HCT116 (cell line): ENCODE results near the gene LRRC75A. TPM values are rescaled to one million over a fixed set of nuclear protein-coding genes. Genes with fewer than 3 reads are reported as not detected.

Source experiments
- ATAC-seq: fragments of 200-7000 bp; cut with Tn5 transposase; 2 replicates; pipeline ENCODE4 v1.9.1; 2020; ENCODE audit warnings: mild to moderate bottlenecking, moderate library complexity
- BruUV-seq: library from RNA; stranded (reverse); fragments of 400-500 nt; replicated peaks from 2 replicates; lab custom pipeline; 2021; lab: Mats Ljungman, UMichigan
- CTCF ChIA-PET: fragments of 300-600 bp; sonication (Branson Sonifier 250); formaldehyde crosslinking; loops from one replicate; lab custom pipeline; 2021; ENCODE audit warnings: antibody characterized with exemption; lab: Charles Lee
- POLR2A ChIA-PET: fragments of 300-600, 350-600 bp; sonication (Branson Sonifier 250); formaldehyde crosslinking; loops from one replicate; lab custom pipeline; 2021; ENCODE audit warnings: antibody characterized with exemption; lab: Charles Lee
- RAD21 ChIA-PET, 2 experiments: fragments of 300-600 bp; sonication (Branson Sonifier 250); formaldehyde crosslinking; loops; one replicate each; lab custom pipeline; 2023; ENCODE audit warnings: low total read pairs in 2 of 2; ENCODE audit not compliant: uncharacterized antibody in 2 of 2, unreplicated experiment in 2 of 2, low non-redundant PET in 1 of 2; lab: Charles Lee
- DNase-seq: peaks from one replicate; pipeline ENCODE4 v3.0.0-alpha.2; 2010; ENCODE audit warnings: low read depth, low spot score
- H2AFZ ChIP-seq: fragments of 200-600 bp; shearing (Covaris generic), sonication (generic); 2 replicates; pipeline ENCODE4 v1.6.1; 2017; ENCODE audit warnings: low read depth, mixed run types, mixed read lengths, antibody characterized with exemption, low read length; ENCODE audit not compliant: poor library complexity, severe bottlenecking
- H3K27ac ChIP-seq: 2 replicates; pipeline ENCODE4 v1.5.1; 2012; ENCODE audit warnings: low read depth, low read length
- H3K27me3 ChIP-seq: fragments of 200-600 bp; sonication (generic); 2 replicates; pipeline ENCODE4 v1.6.1; 2016; ENCODE audit warnings: mixed run types, low read length, mixed read lengths; ENCODE audit not compliant: insufficient read depth
- H3K36me3 ChIP-seq, 2 experiments: fragments of 200-500 bp in 1 of 2; fragments of 200-600 bp in 1 of 2; sonication (Bioruptor generic) in 1 of 2; sonication (generic) in 1 of 2; 2 replicates each; pipeline versions ENCODE4 v1.5.1 to v1.6.1; 2014 to 2016; ENCODE audit warnings: low read length in 2 of 2, inconsistent platforms in 1 of 2, mixed read lengths in 1 of 2, mixed run types in 1 of 2; ENCODE audit not compliant: insufficient read depth in 2 of 2, control insufficient read depth in 1 of 2
- H3K4me1 ChIP-seq, 2 experiments: fragments of 200-600 bp in 1 of 2; sonication (generic) in 1 of 2; 2 replicates each; pipeline versions ENCODE4 v1.5.1 to v1.6.1; 2012 to 2017; ENCODE audit warnings: low read length in 2 of 2, inconsistent platforms in 1 of 2, mild to moderate bottlenecking in 1 of 2, mixed read lengths in 1 of 2, mixed run types in 1 of 2, moderate library complexity in 1 of 2; ENCODE audit not compliant: insufficient read depth in 2 of 2, control insufficient read depth in 1 of 2
- H3K4me2 ChIP-seq: fragments of 200-600 bp; sonication (generic); 2 replicates; pipeline ENCODE4 v1.6.1; 2017; ENCODE audit warnings: mixed run types, low read length, mixed read lengths
- H3K4me3 ChIP-seq, 2 experiments: fragments of 200-600 bp in 1 of 2; sonication (generic) in 1 of 2; replicated peaks in 1 of 2; 2 replicates each; pipeline ENCODE4 v1.5.1; 2011 to 2016; ENCODE audit warnings: low read length in 2 of 2, control low read depth in 1 of 2, low read depth in 1 of 2, mild to moderate bottlenecking in 1 of 2, mixed read lengths in 1 of 2, mixed run types in 1 of 2
- H3K79me2 ChIP-seq: fragments of 200-600 bp; sonication (generic); 2 replicates; pipeline ENCODE4 v1.6.1; 2017; ENCODE audit warnings: mild to moderate bottlenecking, mixed run types, low read length, moderate library complexity, mixed read lengths; ENCODE audit not compliant: insufficient read depth
- H3K9ac ChIP-seq: fragments of 200-600 bp; sonication (generic); 2 replicates; pipeline ENCODE4 v1.6.1; 2016; ENCODE audit warnings: low read length, mixed read lengths
- H3K9me2 ChIP-seq: fragments of 200-600 bp; sonication (generic), shearing (Covaris generic); 2 replicates; pipeline ENCODE4 v1.6.1; 2017; ENCODE audit warnings: mixed run types, mild to moderate bottlenecking, moderate library complexity; ENCODE audit not compliant: insufficient read depth
- H3K9me3 ChIP-seq, 2 experiments: fragments of 200-500 bp in 1 of 2; fragments of 200-600 bp in 1 of 2; sonication (Bioruptor generic) in 1 of 2; sonication (generic) in 1 of 2; 2 replicates each; pipeline ENCODE4 v1.6.1; 2014 to 2017; ENCODE audit warnings: low read length in 2 of 2, mixed read lengths in 2 of 2, inconsistent platforms in 1 of 2, low read depth in 1 of 2, mild to moderate bottlenecking in 1 of 2, mixed run types in 1 of 2, moderate library complexity in 1 of 2; ENCODE audit not compliant: control insufficient read depth in 1 of 2, insufficient read depth in 1 of 2
- H4K20me1 ChIP-seq: fragments of 200-600 bp; sonication (generic), shearing (Covaris generic); 2 replicates; pipeline ENCODE4 v1.6.1; 2017; ENCODE audit warnings: mixed run types, mild to moderate bottlenecking, moderate library complexity; ENCODE audit not compliant: insufficient read depth
- CBX3 ChIP-seq: IDR thresholded peaks from 2 replicates; pipeline ENCODE4 v1.6.1; 2012; ENCODE audit warnings: low read depth
- EGR1 ChIP-seq: IDR thresholded peaks from 2 replicates; pipeline ENCODE4 v1.6.1; 2012; ENCODE audit warnings: low read depth
- ELF1 ChIP-seq: IDR thresholded peaks from 2 replicates; pipeline ENCODE4 v1.6.1; 2012; ENCODE audit warnings: low read depth, borderline replicate concordance
- EZH2 ChIP-seq: fragments of 200-600 bp; sonication (generic); IDR thresholded peaks from 2 replicates; pipeline ENCODE4 v1.6.1; 2017; ENCODE audit warnings: antibody characterized with exemption, mixed run types
- SP1 ChIP-seq: IDR thresholded peaks from 2 replicates; pipeline ENCODE4 v1.6.1; 2012; ENCODE audit warnings: low read depth
- TCF7L2 ChIP-seq: IDR thresholded peaks from 2 replicates; pipeline ENCODE4 v1.7.0; 2011; ENCODE audit warnings: borderline replicate concordance, inconsistent platforms; ENCODE audit not compliant: insufficient read depth, insufficient read length; ENCODE audit errors: extremely low read depth
- YY1 ChIP-seq: IDR thresholded peaks from 2 replicates; pipeline ENCODE4 v1.6.1; 2011; ENCODE audit warnings: low read length, low read depth, moderate library complexity, mild to moderate bottlenecking; ENCODE audit not compliant: insufficient replicate concordance; ENCODE audit errors: extremely low read depth
- intact Hi-C: fragments of 100-400 bp; cut with micrococcal nuclease; formaldehyde crosslinking; loops from 2 replicates; pipeline ENCODE4 v1.10.0; 2022
- total RNA-seq: library from RNA; stranded (reverse); gene quantifications from one replicate; pipeline ENCODE4 v1.2.1, GENCODE V29; 2021; ENCODE audit not compliant: unreplicated experiment
- TF ChIP-seq, protein P1 (sequence below): IDR thresholded peaks from 2 replicates; pipeline ENCODE4 v1.6.1; 2012
- TF ChIP-seq, protein P2 (sequence below): IDR thresholded peaks from 2 replicates; pipeline ENCODE4 v1.6.1; 2012; ENCODE audit warnings: low read depth

Gene LRRC75A
- total RNA-seq, 1 experiment from 2014 or later: 2.3 TPM

DNA sequence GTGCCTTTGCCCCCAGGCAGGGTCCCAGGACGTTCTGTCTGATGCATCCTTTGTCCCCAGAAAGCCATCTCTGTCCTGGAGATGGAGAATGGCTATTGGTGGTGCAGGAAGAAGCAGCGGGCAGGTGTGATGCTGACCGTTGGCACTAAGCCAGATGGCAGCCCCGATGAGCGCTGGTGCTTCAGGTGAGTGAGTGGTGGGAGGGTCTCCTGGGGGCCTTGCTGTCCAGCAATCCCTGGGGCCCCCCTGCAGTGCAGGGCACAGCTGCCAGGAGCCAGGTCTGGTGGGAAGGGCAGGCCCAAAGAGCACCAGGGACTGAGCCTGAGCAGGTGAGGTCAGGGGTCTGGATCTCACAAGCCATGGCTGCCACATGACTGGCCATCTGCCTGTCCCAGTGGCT is 58.5 kb downstream of the LRRC75A start:
- no peaks in the 10 kb centered on the region for H3K27me3 ChIP-seq
- H4K20me1 ChIP-seq: no peaks in the 10 kb centered on the region
- ChIA-PET POLR2A (no interaction called here), RAD21 (no interaction called here), CTCF (no interaction called here)
- no peak overlapping the region for H2AFZ ChIP-seq
- no peak overlapping the region for H3K9ac ChIP-seq
- intact Hi-C loops: no loop called here
- no peaks in the 10 kb centered on the region for H3K9me2 ChIP-seq
- H3K4me1 ChIP-seq: peaks cover 0 to 9% of the 10 kb centered on the region in 2 experiments; a peak in 2 of 4 replicates
- H3K79me2 ChIP-seq: no peaks in the 10 kb centered on the region
- no peak overlapping the region for H3K4me3 ChIP-seq
- no TSS peak for BruUV-seq
- ATAC-seq (no peak), DNase-seq (no peak)
- H3K9me3 ChIP-seq: no peaks in the 10 kb centered on the region
- no peak overlapping the region for H3K4me2 ChIP-seq
- TF ChIP-seq SP1: no peak
- TF ChIP-seq, protein P1, sequence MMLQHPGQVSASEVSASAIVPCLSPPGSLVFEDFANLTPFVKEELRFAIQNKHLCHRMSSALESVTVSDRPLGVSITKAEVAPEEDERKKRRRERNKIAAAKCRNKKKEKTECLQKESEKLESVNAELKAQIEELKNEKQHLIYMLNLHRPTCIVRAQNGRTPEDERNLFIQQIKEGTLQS: no peak
- TF ChIP-seq CBX3: no peak
- TF ChIP-seq YY1: no peak
- TF ChIP-seq TCF7L2: no peak
- TF ChIP-seq, protein P2, sequence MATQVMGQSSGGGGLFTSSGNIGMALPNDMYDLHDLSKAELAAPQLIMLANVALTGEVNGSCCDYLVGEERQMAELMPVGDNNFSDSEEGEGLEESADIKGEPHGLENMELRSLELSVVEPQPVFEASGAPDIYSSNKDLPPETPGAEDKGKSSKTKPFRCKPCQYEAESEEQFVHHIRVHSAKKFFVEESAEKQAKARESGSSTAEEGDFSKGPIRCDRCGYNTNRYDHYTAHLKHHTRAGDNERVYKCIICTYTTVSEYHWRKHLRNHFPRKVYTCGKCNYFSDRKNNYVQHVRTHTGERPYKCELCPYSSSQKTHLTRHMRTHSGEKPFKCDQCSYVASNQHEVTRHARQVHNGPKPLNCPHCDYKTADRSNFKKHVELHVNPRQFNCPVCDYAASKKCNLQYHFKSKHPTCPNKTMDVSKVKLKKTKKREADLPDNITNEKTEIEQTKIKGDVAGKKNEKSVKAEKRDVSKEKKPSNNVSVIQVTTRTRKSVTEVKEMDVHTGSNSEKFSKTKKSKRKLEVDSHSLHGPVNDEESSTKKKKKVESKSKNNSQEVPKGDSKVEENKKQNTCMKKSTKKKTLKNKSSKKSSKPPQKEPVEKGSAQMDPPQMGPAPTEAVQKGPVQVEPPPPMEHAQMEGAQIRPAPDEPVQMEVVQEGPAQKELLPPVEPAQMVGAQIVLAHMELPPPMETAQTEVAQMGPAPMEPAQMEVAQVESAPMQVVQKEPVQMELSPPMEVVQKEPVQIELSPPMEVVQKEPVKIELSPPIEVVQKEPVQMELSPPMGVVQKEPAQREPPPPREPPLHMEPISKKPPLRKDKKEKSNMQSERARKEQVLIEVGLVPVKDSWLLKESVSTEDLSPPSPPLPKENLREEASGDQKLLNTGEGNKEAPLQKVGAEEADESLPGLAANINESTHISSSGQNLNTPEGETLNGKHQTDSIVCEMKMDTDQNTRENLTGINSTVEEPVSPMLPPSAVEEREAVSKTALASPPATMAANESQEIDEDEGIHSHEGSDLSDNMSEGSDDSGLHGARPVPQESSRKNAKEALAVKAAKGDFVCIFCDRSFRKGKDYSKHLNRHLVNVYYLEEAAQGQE: no peak
- TF ChIP-seq EGR1: no peak
- TF ChIP-seq EZH2: no peak
- no peak for TF ChIP-seq ELF1
- no peaks in the 10 kb centered on the region for H3K36me3 ChIP-seq
- H3K27ac ChIP-seq: no peak overlapping the region; the same call in 1 of the 2 replicates
